HG03342 (cell line): Measurements from ENCODE around the gene SIRT3.
"Not testable (repeated sequence)": the region's sequence is repeated elsewhere in the genome, so short reads cannot be mapped to it uniquely, and the experiment has no call there.

Experiments
- ATAC-seq: cut with Tn5 transposase; IDR thresholded peaks from one replicate; pipeline ENCODE4 v1.9.1; 2021; ENCODE audit warnings: mild to moderate bottlenecking, moderate library complexity; ENCODE audit not compliant: unreplicated experiment

The SIRT3 gene

DNA sequence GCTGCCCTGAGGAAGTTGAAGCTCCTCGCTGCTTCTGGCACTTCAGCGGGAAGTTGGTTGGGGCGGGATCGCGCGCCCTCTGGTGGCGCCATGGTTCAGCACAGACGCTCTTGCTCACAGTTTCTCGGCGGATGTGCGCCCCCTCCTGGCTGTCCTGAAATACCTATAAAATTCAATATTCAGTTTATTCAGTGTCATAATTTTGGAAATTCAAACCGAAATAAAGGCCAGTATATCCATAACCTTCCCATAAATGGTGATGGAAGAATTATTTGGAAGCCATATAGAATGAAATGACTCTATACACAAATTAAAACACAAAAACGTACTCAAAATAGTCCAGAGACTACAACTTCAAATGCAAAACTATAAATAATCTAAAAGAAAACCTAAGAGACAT lies 55.9 kb downstream of the SIRT3 start:
- not testable (repeated sequence) for ATAC-seq
